IPS DF 4.7 (cell line): ENCODE results near the gene TAS2R38.
"Not testable (repeated sequence)": the region's sequence is repeated elsewhere in the genome, so short reads cannot be mapped to it uniquely, and the experiment has no call there.

Source experiments
- DNase-seq: peaks from one replicate; pipeline ENCODE4 v3.0.0-alpha.2; 2013; ENCODE audit warnings: low spot score; ENCODE audit errors: extremely low read depth

The TAS2R38 gene

GRCh38 chr7:141973673-141974072, at the start of gene TAS2R38:
TAS2R38 (minus strand) TSS chr7:141973773; CDS start chr7:141973689, 84 bp downstream.
- DNase-seq: no peak

DNA sequence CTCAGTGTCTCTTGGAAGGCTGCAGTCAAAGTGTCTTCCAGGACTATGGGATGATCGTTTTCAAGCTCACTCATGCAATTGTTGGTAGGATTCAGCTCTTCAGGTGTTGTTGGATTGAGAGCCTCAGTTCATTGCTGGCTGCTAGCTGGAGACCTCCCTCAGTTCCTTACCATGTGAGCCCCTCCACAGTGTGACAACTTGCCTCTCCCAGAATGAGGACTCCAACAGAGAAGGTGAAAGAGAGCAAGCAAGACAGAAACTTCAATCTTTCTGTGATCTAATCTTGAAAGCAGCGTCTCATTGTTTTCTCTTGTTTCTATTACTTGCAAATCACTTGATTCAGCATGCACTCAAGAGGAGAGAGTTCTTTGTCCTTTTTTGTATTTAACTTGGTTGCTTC, 44.6 kb upstream of the TAS2R38 start:
- DNase-seq: no peak

DNA sequence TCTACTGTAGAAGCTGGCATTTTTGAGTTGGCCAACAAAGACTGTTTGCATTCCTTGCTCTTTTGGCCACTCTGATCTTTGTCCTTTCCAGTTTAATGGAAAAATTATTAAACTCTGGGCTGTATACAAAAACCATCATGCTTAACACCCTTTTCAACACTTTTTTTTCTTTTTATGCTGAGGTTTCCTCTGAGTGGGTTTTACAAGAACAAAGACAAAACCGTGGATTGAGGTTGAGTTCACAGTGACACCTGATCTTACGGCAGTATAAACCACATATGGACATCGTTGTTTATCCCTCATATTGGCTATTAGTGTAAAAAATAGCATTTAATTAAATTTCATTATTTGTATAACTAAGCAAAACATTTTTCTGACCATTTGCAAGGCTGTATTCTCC, 43.9 kb upstream of the TAS2R38 start:
- DNase-seq: no peak

GRCh38 chr7:142012825-142013511, 39.4 kb upstream of the TAS2R38 start:
- DNase-seq: no peak

- DNase-seq: no peak
Observed at GRCh38 chr7:142010952-142011548, 37.5 kb upstream of the TAS2R38 start.

DNA sequence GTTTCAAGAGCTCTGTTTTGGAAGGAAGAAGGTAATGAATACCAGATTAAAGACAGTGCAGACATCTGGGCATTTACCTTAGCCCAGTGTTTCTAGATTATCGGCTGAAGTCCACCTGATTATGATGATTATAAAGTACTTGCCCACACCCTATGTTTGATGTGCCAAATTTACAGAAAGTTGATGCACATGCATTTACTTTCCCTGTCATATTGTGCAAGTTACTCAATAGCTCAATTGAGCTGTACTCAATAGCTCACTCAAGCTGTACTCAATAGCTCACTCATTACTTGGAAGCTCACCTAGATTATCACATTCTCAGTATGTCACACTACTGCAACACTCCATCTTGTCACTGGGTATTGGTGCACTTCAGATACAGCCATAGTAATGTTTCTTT, 35.6 kb upstream of the TAS2R38 start:
- DNase-seq: no peak

DNA sequence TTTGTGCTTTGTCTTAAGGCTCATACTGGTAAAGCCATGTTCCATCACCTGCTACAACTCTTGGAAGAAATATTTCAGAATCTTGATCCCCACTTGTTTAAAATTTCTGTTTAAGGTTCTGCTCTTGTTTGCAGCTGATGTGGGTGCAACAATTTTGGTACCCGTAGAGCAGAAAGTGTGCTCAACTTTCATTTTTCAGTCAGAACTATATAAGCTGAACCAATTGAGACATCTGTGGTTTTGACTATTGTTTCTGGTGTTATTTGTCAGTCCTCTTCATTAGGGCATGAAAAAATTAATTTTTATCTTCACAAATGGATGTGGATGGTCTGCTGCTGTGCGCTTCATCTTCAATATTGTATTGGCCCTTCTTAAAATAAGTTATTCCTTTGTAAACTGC, 33.0 kb upstream of the TAS2R38 start:
- no peak for DNase-seq

GRCh38 chr7:142002179-142002578, 28.6 kb upstream of the TAS2R38 start:
- no peak for DNase-seq

- no peak for DNase-seq
Observed at GRCh38 chr7:142001163-142001874, 27.7 kb upstream of the TAS2R38 start.

GRCh38 chr7:142000244-142000643, 26.7 kb upstream of the TAS2R38 start:
- DNase-seq: no peak

DNA sequence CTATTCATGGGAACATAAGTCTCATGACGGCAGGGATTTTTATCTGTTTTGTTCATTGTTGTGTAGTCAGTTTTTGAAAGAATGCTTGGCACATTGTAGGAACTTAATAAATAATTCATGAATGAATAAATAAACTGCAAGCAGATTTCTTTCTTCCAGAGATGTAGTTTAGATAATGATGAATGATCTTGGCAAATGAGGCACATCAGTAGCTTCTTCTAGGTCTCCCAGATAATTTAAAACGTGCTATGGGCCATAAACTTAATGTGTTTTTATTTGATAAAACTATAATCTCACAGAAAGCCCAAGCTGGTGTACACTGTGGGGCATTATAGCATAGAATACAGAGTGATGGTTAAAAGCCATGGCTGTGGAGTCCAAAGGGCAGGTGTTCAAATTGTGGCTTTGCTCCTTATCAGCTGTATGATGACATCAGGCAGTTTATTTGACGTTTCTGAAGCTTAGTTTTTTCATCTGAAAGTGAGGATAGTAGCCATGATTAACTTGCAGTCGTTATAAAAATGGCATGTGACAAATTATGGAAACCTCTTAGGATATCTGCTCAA, 25.6 kb upstream of the TAS2R38 start:
- DNase-seq: no peak

DNA sequence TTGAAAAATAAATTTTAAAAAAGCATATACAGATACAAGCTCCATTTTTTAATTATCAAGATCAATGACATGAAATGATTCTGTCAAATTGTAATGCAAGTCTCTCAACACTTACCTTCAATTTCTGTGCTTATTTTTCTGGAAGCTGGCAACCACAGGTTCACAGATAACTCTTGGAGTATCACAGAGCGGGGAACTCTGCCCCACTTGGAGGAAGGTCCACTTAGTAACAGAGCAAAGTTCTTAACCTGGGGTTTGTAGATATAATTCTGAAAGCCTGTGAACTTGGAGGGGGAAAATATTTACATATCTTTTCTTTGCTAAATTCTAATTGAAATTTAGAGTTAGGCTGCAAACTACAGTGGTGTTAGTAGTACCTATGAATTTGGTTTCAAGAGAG, 19.8 kb upstream of the TAS2R38 start:
- no peak for DNase-seq

GRCh38 chr7:141992688-141993087, 19.1 kb upstream of the TAS2R38 start:
- no peak for DNase-seq

- DNase-seq: no peak
Observed at GRCh38 chr7:141992156-141992555, 18.6 kb upstream of the TAS2R38 start.

DNA sequence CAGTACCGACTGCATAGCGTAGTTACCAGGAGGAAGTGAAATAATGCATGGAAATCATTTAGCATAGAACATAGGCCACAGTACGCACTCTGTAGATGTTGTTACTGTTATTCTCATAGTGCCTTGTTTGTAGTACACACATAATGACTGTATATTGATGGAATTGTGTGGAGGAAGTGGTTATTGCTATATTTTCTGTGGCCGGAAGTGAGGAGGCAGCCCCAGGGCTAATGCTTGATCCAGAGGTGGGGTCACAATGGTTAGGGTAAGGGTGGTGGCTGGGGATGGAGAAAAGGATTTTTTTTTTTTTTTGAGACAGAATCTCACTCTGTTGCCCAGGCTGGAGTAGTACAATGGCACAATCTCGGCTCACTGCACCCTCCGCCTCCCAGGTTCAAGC, 17.6 kb upstream of the TAS2R38 start:
- DNase-seq: no peak

- no peak for DNase-seq
Observed at GRCh38 chr7:141990011-141990725, 16.6 kb upstream of the TAS2R38 start.

DNA sequence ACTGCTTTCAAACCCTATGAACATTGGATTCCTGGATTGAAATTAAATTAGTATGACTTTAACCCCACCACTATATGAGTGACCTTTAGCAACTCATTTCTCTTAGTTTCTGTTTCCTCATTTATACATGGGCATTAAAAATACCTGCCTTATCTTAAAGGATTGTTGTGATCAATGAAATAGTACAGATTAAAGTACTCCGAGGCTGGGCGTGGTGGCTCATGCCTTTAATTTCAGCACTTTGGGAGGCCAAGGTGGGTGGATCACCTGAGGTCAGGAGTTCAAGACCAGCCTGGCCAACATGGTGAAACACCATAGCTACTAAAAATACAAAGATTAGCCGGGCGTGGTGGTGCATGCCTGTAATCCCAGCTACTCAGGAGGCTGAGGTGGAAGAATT, 14.2 kb upstream of the TAS2R38 start:
- DNase-seq: not testable (repeated sequence)

- no peak for DNase-seq
Observed at GRCh38 chr7:141986923-141987322, 13.3 kb upstream of the TAS2R38 start.

- DNase-seq: not testable (repeated sequence)
Observed at GRCh38 chr7:141985926-141986325, 12.4 kb upstream of the TAS2R38 start.

DNA sequence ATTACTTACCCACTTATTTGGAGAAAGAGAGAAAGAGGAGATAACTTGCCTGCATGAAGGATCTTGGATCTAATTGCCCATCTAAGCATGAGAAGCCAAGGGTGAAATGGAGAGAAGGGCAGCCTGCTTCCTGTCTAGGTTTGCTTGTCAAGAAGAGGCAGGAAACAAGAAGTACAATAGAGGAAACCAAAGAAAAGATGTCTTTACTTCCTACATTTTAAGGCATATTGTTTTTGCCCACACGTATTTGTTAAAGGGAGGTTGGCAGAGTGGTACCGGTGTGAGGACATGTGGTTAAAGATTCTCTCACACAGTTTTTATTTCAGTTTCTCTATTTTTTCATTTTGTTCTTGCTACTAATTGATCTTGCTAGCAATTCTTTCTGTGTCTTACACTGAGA, 6.0 kb upstream of the TAS2R38 start:
- no peak for DNase-seq

GRCh38 chr7:141978351-141978750, 4.8 kb upstream of the TAS2R38 start:
- no peak for DNase-seq
